GM23248 (cell line): ENCODE results near the gene DCUN1D2. TPM values are rescaled to one million over a fixed set of nuclear protein-coding genes. Genes with fewer than 3 reads are reported as not detected.

Source experiments
- DNase-seq: peaks from one replicate; pipeline ENCODE4 v3.0.0-alpha.2; 2015
- H2AFZ ChIP-seq: fragments of 200-600 bp; sonication (generic); 2 replicates; pipeline ENCODE4 v1.6.1; 2016; ENCODE audit warnings: antibody characterized with exemption
- H3F3A ChIP-seq: fragments of 200-600 bp; sonication (generic); 2 replicates; pipeline ENCODE4 v1.6.1; 2016; ENCODE audit warnings: mild to moderate bottlenecking, antibody characterized with exemption, mixed run types; ENCODE audit not compliant: insufficient read depth
- H3K27ac ChIP-seq: fragments of 200-600 bp; sonication (generic); 2 replicates; pipeline ENCODE4 v1.5.1; 2016; ENCODE audit warnings: mild to moderate bottlenecking
- H3K27me3 ChIP-seq: fragments of 200-600 bp; sonication (generic); replicated peaks from 2 replicates; pipeline ENCODE4 v1.6.1; 2016; ENCODE audit warnings: mild to moderate bottlenecking; ENCODE audit not compliant: insufficient read depth
- H3K36me3 ChIP-seq: fragments of 200-600 bp; sonication (generic); 2 replicates; pipeline ENCODE4 v1.6.1; 2016; ENCODE audit warnings: low read depth, mild to moderate bottlenecking
- H3K4me1 ChIP-seq: fragments of 200-600 bp; sonication (generic); 2 replicates; pipeline ENCODE4 v1.6.1; 2016; ENCODE audit warnings: mild to moderate bottlenecking; ENCODE audit not compliant: insufficient read depth
- H3K4me2 ChIP-seq: fragments of 200-600 bp; sonication (generic); one replicate; pipeline ENCODE4 v1.6.1; 2016; ENCODE audit warnings: mild to moderate bottlenecking; ENCODE audit not compliant: unreplicated experiment
- H3K4me3 ChIP-seq: fragments of 200-600 bp; sonication (generic); 2 replicates; pipeline ENCODE4 v1.5.1; 2016; ENCODE audit warnings: mild to moderate bottlenecking
- H3K79me2 ChIP-seq: fragments of 200-600 bp; sonication (generic); 2 replicates; pipeline ENCODE4 v1.6.1; 2016; ENCODE audit warnings: mild to moderate bottlenecking; ENCODE audit not compliant: insufficient read depth
- H3K9ac ChIP-seq: fragments of 200-600 bp; sonication (generic); 2 replicates; pipeline ENCODE4 v1.6.1; 2016; ENCODE audit warnings: mild to moderate bottlenecking
- H3K9me2 ChIP-seq: fragments of 200-600 bp; sonication (generic); 2 replicates; pipeline ENCODE4 v1.6.1; 2016; ENCODE audit warnings: mixed run types, mild to moderate bottlenecking, moderate library complexity; ENCODE audit not compliant: insufficient read depth
- H3K9me3 ChIP-seq: fragments of 200-600 bp; sonication (generic); one replicate; pipeline ENCODE4 v1.6.1; 2017; ENCODE audit warnings: low read depth
- H4K20me1 ChIP-seq: fragments of 200-600 bp; sonication (generic); 2 replicates; pipeline ENCODE4 v1.6.0; 2016; ENCODE audit not compliant: insufficient read depth
- EZH2 ChIP-seq: fragments of 200-600 bp; sonication (generic); IDR thresholded peaks from 2 replicates; pipeline ENCODE4 v1.6.1; 2018; ENCODE audit warnings: antibody characterized with exemption, mild to moderate bottlenecking; ENCODE audit not compliant: insufficient read depth, poor library complexity, severe bottlenecking
- EZH2phosphoT487 ChIP-seq: fragments of 200-600 bp; sonication (generic); IDR thresholded peaks from 2 replicates; pipeline ENCODE4 v1.6.1; 2018; ENCODE audit warnings: antibody characterized with exemption, moderate library complexity, mild to moderate bottlenecking, low read depth; ENCODE audit not compliant: insufficient read depth
- whole genome bisulfite sequencing, 2 experiments: methylation state at CpG; one replicate each; pipeline ENCODE4 v1.1.6; 2015 to 2017; ENCODE audit warnings: low lambda C conversion rate in 2 of 2, low coverage in 1 of 2; ENCODE audit errors: missing lambda C conversion rate in 2 of 2; 5-methylcytosine and 5-hydroxymethylcytosine counted together
- in situ Hi-C: fragments of 300-500 bp; cut with MboI; formaldehyde crosslinking; loops from 2 replicates; pipeline ENCODE4 v1.15.0; 2020
- polyA plus RNA-seq: library from polyadenylated mRNA; unstranded; fragments of >200 nt; fragmentation: Nextera tagmentation; extraction: Ambion mirVana; gene quantifications from 2 replicates; pipeline ENCODE4 v1.2.1, GENCODE V29; 2016
- total RNA-seq: library from RNA; depleted of rRNA; stranded (reverse); fragments of >200 nt; shearing (Covaris generic); gene quantifications from 2 replicates; pipeline ENCODE4 v1.2.3, GENCODE V29; 2014

DCUN1D2 gene
- total and polyA plus RNA-seq, 2 experiments from 2014 or later = 7.2 to 9.9 TPM

DNA sequence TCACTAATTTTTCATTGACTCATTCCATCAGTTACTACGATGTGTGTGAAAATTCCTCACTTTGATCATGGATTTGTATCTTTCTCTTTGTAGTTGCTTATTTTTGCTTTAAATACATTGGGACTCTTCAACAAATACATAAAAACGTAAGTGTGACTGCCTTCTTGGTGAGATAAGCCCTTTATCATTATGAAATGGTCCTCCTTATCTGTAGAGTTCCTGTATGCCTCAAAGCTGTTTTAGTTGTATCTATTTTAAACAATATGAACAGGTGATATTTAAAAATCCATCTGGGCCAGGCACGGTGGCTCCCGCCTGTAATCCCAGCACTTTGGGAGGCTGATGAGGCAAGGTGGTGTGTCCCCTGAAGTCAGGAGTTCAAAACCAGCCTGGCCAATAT is 11.3 kb downstream of the DCUN1D2 start:
- 93 to 97% methylated on average over 4 of the region's 4 CpGs for WGBS, 2 experiments
- H3K4me1 ChIP-seq = no peaks in the 10 kb centered on the region
- H3K27me3 ChIP-seq = no peaks in the 10 kb centered on the region
- no peaks in the 10 kb centered on the region for H3F3A ChIP-seq
- peaks cover 52% of the 10 kb centered on the region for H3K79me2 ChIP-seq
- no peak overlapping the region for H3K4me2 ChIP-seq
- in situ Hi-C loops = no loop called here
- H3K9me3 ChIP-seq = no peaks in the 10 kb centered on the region
- no peaks in the 10 kb centered on the region for H3K9me2 ChIP-seq
- H4K20me1 ChIP-seq = no peaks in the 10 kb centered on the region
- no peak overlapping the region for H2AFZ ChIP-seq
- no peak overlapping the region for H3K27ac ChIP-seq
- peaks cover 45% of the 10 kb centered on the region for H3K36me3 ChIP-seq
- TF ChIP-seq EZH2phosphoT487 (no peak), EZH2 (no peak)
- no peak overlapping the region for H3K4me3 ChIP-seq
- DNase-seq = no peak
- no peak overlapping the region for H3K9ac ChIP-seq

DNA sequence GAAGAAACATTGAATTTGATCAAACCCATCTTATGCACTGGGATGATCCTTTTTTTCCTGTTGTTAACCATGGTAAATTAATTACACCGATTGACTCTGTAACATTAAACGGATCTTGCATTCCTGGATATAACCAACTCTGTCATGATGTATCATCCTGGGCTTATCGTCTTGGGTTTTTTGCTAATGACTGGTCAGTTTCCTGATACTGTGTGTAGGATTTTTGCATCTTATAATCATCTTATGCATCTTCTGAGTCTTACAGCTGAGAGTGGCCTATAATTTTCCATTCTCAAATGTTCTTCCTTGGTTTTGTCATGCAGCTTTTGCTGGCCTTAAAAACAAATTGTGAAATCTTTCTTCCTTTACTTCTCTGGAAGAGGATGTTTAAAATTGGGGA is 12.8 kb downstream of the DCUN1D2 start:
- Histone ChIP-seq H3K79me2 (peaks cover 45% of the 10 kb centered on the region), H4K20me1 (no peaks in the 10 kb centered on the region), H3K9me3 (no peaks in the 10 kb centered on the region), H3K4me3 (no peak overlapping the region), H3K36me3 (peaks cover 52% of the 10 kb centered on the region), H3K9ac (no peak overlapping the region), H3K27ac (no peak overlapping the region), H3K27me3 (no peaks in the 10 kb centered on the region), H3F3A (no peaks in the 10 kb centered on the region), H3K4me1 (no peaks in the 10 kb centered on the region), H2AFZ (no peak overlapping the region), H3K4me2 (no peak overlapping the region), H3K9me2 (no peaks in the 10 kb centered on the region)
- no peak for DNase-seq
- no peak for TF ChIP-seq EZH2phosphoT487
- TF ChIP-seq EZH2 = no peak
- in situ Hi-C loops = no loop called here
- 91 to 93% methylated on average over 3 of the region's 3 CpGs for WGBS, 2 experiments

DNA sequence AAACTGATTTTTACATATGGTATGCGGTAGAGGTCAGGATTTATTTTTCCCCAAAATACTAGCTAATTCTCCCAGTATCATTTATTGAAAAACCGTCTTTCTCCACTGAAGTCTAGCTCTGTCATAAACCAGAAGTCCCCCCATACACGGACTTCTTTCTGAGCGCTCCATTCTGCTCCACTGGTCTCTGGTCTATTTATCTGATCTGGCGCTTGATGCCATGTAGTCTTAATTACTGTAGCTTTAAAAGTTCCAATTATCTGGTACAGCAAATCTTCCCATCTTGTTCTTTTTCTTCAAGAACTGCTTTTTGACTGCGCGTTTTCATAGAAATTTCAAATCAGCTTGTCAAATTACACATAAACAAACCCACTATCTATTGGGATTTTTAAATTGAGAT is 13.7 kb downstream of the DCUN1D2 start:
- TF ChIP-seq EZH2 (no peak), EZH2phosphoT487 (no peak)
- H3K27ac ChIP-seq = no peak overlapping the region
- no peaks in the 10 kb centered on the region for H4K20me1 ChIP-seq

DNA sequence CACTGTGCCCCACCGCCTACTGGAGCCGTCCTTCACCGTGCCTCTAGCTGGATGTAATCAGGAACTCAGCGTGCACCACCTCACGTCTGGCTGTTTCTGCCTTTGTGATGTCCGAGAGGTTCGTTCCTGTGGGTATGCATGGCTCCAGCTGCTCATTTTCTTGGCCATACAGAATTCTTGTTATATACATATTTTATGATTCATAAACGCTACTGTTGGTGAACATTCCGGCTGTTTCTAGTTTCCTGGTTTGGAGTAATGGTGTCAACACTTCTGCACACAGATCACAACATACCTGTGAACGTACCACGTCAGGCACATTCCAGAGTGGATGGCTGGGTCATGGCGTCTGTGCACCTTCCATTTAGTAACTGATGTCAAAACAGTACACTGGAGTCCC is 14.6 kb downstream of the DCUN1D2 start:
- Histone ChIP-seq H2AFZ (no peak overlapping the region), H3F3A (no peaks in the 10 kb centered on the region), H3K9me3 (no peaks in the 10 kb centered on the region), H3K36me3 (peaks cover 52% of the 10 kb centered on the region), H3K9me2 (no peaks in the 10 kb centered on the region), H3K4me3 (no peak overlapping the region), H3K4me1 (no peaks in the 10 kb centered on the region), H3K27me3 (no peaks in the 10 kb centered on the region), H3K79me2 (peaks cover 39% of the 10 kb centered on the region), H3K27ac (no peak overlapping the region), H4K20me1 (no peaks in the 10 kb centered on the region), H3K4me2 (no peak overlapping the region), H3K9ac (no peak overlapping the region)
- in situ Hi-C loops = no loop called here
- TF ChIP-seq EZH2 (no peak), EZH2phosphoT487 (no peak)
- no peak for DNase-seq
- 90 to 95% methylated on average over 12 of the region's 12 CpGs for WGBS, 2 experiments

More for the DNA sequence above, 13.7 kb downstream of the DCUN1D2 start:
- in situ Hi-C loops = no loop called here
- H3F3A ChIP-seq = no peaks in the 10 kb centered on the region
- no peak overlapping the region for H3K9ac ChIP-seq
- H2AFZ ChIP-seq = no peak overlapping the region
- no peak for DNase-seq
- no peak overlapping the region for H3K4me3 ChIP-seq
- H3K4me1 ChIP-seq = no peaks in the 10 kb centered on the region
- no peak overlapping the region for H3K4me2 ChIP-seq
- H3K27me3 ChIP-seq = no peaks in the 10 kb centered on the region
- H3K9me3 ChIP-seq = no peaks in the 10 kb centered on the region
- 98 to 99% methylated on average over 7 of the region's 7 CpGs for WGBS, 2 experiments
- H3K79me2 ChIP-seq = peaks cover 39% of the 10 kb centered on the region
- H3K36me3 ChIP-seq = peaks cover 52% of the 10 kb centered on the region
- H3K9me2 ChIP-seq = no peaks in the 10 kb centered on the region

DNA sequence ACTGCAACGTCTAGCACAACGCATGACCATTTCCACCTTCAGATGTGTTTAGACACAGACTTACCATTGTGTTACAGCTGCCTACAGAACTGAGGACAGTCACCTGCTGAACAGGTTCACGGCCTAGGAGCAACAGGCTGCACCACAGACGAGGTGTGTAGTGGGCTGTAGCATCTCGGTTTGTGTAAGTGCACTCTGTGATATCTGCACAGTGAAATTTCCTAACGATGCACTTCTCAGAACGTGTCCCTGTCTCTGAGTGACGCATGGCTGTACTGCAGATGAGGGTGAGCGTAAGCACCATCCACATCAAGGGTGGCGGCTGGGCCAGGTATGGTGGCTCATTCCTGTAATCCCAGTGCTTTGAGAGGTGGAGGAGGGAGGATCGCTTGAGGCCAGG is 15.2 kb downstream of the DCUN1D2 start:
- 87 to 95% methylated on average over 11 of the region's 11 CpGs for WGBS, 2 experiments
- no peak overlapping the region for H3K9ac ChIP-seq

More for the DNA sequence above, 15.2 kb downstream of the DCUN1D2 start:
- in situ Hi-C loops = no loop called here
- H3K27me3 ChIP-seq = no peaks in the 10 kb centered on the region
- H2AFZ ChIP-seq = no peak overlapping the region
- no peak overlapping the region for H3K4me2 ChIP-seq
- no peaks in the 10 kb centered on the region for H3K9me3 ChIP-seq
- H3K4me3 ChIP-seq = no peak overlapping the region
- peaks cover 52% of the 10 kb centered on the region for H3K36me3 ChIP-seq
- no peaks in the 10 kb centered on the region for H3K4me1 ChIP-seq
- peaks cover 35% of the 10 kb centered on the region for H3K79me2 ChIP-seq
- H4K20me1 ChIP-seq = no peaks in the 10 kb centered on the region
- no peak overlapping the region for H3K27ac ChIP-seq
- H3F3A ChIP-seq = no peaks in the 10 kb centered on the region
- TF ChIP-seq EZH2 = no peak
- no peaks in the 10 kb centered on the region for H3K9me2 ChIP-seq
- DNase-seq = no peak
